ENCODE results near the gene RAVER1. TPM values are rescaled to one million over a fixed set of nuclear protein-coding genes. Genes with fewer than 3 reads are reported as not detected.

RAVER1 gene
- total and polyA plus RNA-seq, 2 donors (not counting 1 experiment from before 2014, with no cell fraction given) = 2.3 to 5.6 TPM

- DNase-seq (ENCODE audit: low read depth in 2 of 2) = no peak
- Histone ChIP-seq H3K4me2 (ENCODE audit: extremely low read depth, insufficient read depth, low read length) (no peak overlapping the region), H3K4me3 (replicated peaks in 1 of 4; ENCODE audit: control extremely low read depth in 1 of 4, insufficient read depth in 1 of 4, low read depth in 3 of 4, low read length in 4 of 4) (peak overlapping the region in 1 of 4 experiments; percentile 85)
Measured at GRCh38 chr19:10335352-10335985, 2.1 kb upstream of the RAVER1 start.

DNA sequence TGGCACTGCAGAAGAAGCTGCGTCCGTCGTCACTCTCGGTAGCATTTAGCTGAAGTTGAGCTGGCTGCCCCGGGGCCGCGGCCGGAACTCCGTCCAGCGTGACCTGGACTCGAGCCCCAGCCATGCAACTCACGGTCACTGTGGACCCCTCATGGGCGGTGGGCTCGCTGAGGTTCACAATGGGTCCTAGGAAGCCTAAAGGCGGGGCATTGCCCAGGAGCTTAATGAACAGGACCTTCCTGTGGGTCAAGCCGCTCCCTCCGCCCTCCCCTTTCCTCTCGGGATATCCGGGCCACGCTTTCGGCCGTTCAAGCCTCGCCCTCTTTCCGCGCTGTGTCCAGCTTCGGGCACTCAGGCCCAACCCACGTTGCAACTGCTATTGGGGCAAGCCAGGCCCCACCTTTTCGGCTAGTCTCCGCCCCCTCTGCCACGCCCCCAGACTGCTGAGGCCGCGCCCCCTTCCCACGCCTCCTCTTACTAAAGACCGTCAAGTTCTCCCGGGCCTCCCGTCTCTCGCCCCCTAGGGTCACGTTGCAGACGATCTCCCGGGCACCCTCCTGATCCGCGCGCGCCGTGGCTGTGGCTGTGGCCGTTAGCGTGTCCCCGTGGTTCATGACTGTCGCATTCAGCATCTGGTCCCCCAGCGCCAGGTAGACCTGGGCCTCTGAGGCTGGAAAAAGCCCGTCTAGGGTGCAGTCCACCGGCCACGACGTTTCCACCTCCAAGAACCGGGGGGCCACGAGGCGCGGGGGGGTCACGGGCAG lies 1.4 kb upstream of the RAVER1 start:
- peak overlapping the region; percentile 60 for H3K9ac ChIP-seq (ENCODE audit: insufficient read depth, low read length)
- peaks cover 24% of the 10 kb centered on the region for H3K79me2 ChIP-seq (ENCODE audit: control insufficient read depth, insufficient read depth, low read length)
- no peaks in the 10 kb centered on the region for H3K9me3 ChIP-seq (ENCODE audit: control insufficient read depth, insufficient read depth, low read depth, low read length)
- H3K4me3 ChIP-seq (replicated peaks in 1 of 4; ENCODE audit: control extremely low read depth in 1 of 4, insufficient read depth in 1 of 4, low read depth in 3 of 4, low read length in 4 of 4) = peak overlapping the region; percentile 84 to 98 (median 88)
- H4K20me1 ChIP-seq (ENCODE audit: control insufficient read depth, extremely low read depth, insufficient read depth, low read length) = no peaks in the 10 kb centered on the region
- peak overlapping the region; percentile 95 for H2AFZ ChIP-seq (ENCODE audit: low read length)
- no peak for TF ChIP-seq CTCF (conservative IDR thresholded peaks at IDR 0.05 in 1 of 2, IDR thresholded peaks at IDR 0.05 in 1 of 2; ENCODE audit: low read depth in 1 of 2, low read length in 2 of 2)
- no peak for TF ChIP-seq EZH2 (IDR thresholded peaks at IDR 0.05; ENCODE audit: low read length, missing control alignments)
- H3K36me3 ChIP-seq (ENCODE audit: control insufficient read depth, insufficient read depth, low read length) = peaks cover 6% of the 10 kb centered on the region
- no peaks in the 10 kb centered on the region for H3K27me3 ChIP-seq (ENCODE audit: control insufficient read depth, insufficient read depth, low read length)
- peaks cover 13% of the 10 kb centered on the region for H3K4me1 ChIP-seq (ENCODE audit: control insufficient read depth, extremely low read depth, insufficient read depth, low read length)
- DNase-seq (ENCODE audit: low read depth in 2 of 2) = peak; percentile 94 to 95
- H3K27ac ChIP-seq (ENCODE audit: insufficient read depth, low read length) = peak overlapping the region; percentile 26
- peak overlapping the region; percentile 96 for H3K4me2 ChIP-seq (ENCODE audit: extremely low read depth, insufficient read depth, low read length)

More at GRCh38 chr19:10335352-10335985, 2.1 kb upstream of the RAVER1 start:
- no peak overlapping the region for H3K9ac ChIP-seq (ENCODE audit: insufficient read depth, low read length)
- H3K36me3 ChIP-seq (ENCODE audit: control insufficient read depth, insufficient read depth, low read length) = peaks cover 2% of the 10 kb centered on the region
- H4K20me1 ChIP-seq (ENCODE audit: control insufficient read depth, extremely low read depth, insufficient read depth, low read length) = no peaks in the 10 kb centered on the region
- no peak for TF ChIP-seq EZH2 (IDR thresholded peaks at IDR 0.05; ENCODE audit: low read length, missing control alignments)
- TF ChIP-seq CTCF (conservative IDR thresholded peaks at IDR 0.05 in 1 of 2, IDR thresholded peaks at IDR 0.05 in 1 of 2; ENCODE audit: low read depth in 1 of 2, low read length in 2 of 2) = no peak
- H2AFZ ChIP-seq (ENCODE audit: low read length) = no peak overlapping the region
- H3K27ac ChIP-seq (ENCODE audit: insufficient read depth, low read length) = no peak overlapping the region
- peaks cover 13% of the 10 kb centered on the region for H3K4me1 ChIP-seq (ENCODE audit: control insufficient read depth, extremely low read depth, insufficient read depth, low read length)
- no peaks in the 10 kb centered on the region for H3K27me3 ChIP-seq (ENCODE audit: control insufficient read depth, insufficient read depth, low read length)
- no peaks in the 10 kb centered on the region for H3K9me3 ChIP-seq (ENCODE audit: control insufficient read depth, insufficient read depth, low read depth, low read length)
- H3K79me2 ChIP-seq (ENCODE audit: control insufficient read depth, insufficient read depth, low read length) = peaks cover 19% of the 10 kb centered on the region

DNA sequence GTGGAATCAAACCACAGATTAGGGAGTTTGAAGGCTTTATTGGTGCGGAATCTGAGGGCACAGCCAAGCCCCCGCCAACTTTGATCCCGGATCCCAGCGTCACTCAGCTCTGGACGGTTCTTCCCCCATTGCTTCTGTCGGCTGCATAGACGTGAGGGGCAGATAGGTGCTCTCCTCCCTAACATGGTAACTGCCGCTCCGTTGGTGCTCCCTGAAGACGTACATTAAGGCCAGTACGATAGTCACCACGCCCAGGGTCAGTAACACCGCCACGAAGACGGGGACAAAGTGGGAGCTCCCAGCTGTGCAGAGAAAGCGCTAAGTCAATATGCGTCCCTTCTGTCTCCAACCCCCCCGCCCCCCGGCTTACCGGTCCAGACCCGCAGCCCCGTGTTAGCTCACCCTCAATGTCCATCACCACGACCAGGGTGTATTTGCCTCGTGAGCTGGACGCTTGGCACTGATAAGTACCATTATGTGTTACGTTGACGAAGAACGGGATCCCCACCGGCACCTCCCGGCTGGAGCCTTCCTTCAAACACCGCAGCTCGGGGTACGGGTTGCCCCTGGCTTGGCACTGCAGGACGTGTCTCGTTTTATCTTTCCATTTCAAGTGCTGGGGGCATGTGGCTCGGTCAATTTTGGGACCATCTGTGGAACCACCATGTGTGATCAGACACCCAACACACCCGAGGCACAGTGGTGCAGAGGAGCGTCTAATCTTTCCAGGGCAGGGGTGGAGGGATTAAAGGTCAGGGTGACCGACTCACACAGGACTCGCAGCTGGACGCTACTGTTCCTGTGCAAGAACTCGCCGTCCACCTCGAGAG lies 644 bp upstream of the RAVER1 start:
- DNase-seq (ENCODE audit: low read depth in 2 of 2) = no peak
- H3K79me2 ChIP-seq (ENCODE audit: control insufficient read depth, insufficient read depth, low read length) = peaks cover 26% of the 10 kb centered on the region
- peak overlapping the region; percentile 95 for H2AFZ ChIP-seq (ENCODE audit: low read length)
- peak overlapping the region; percentile 96 for H3K4me2 ChIP-seq (ENCODE audit: extremely low read depth, insufficient read depth, low read length)
- no peaks in the 10 kb centered on the region for H3K27me3 ChIP-seq (ENCODE audit: control insufficient read depth, insufficient read depth, low read length)
- TF ChIP-seq CTCF (conservative IDR thresholded peaks at IDR 0.05 in 1 of 2, IDR thresholded peaks at IDR 0.05 in 1 of 2; ENCODE audit: low read depth in 1 of 2, low read length in 2 of 2) = no peak
- no peak for TF ChIP-seq EZH2 (IDR thresholded peaks at IDR 0.05; ENCODE audit: low read length, missing control alignments)
- H3K4me1 ChIP-seq (ENCODE audit: control insufficient read depth, extremely low read depth, insufficient read depth, low read length) = peaks cover 13% of the 10 kb centered on the region
- peak overlapping the region; percentile 84 to 98 (median 88) for H3K4me3 ChIP-seq (replicated peaks in 1 of 4; ENCODE audit: control extremely low read depth in 1 of 4, insufficient read depth in 1 of 4, low read depth in 3 of 4, low read length in 4 of 4)
- H3K9me3 ChIP-seq (ENCODE audit: control insufficient read depth, insufficient read depth, low read depth, low read length) = no peaks in the 10 kb centered on the region
- peak overlapping the region; percentile 26 for H3K27ac ChIP-seq (ENCODE audit: insufficient read depth, low read length)
- no peaks in the 10 kb centered on the region for H4K20me1 ChIP-seq (ENCODE audit: control insufficient read depth, extremely low read depth, insufficient read depth, low read length)
- peak overlapping the region; percentile 60 for H3K9ac ChIP-seq (ENCODE audit: insufficient read depth, low read length)
- H3K36me3 ChIP-seq (ENCODE audit: control insufficient read depth, insufficient read depth, low read length) = peaks cover 11% of the 10 kb centered on the region
